ENCODE measurements around the gene MAP3K13.
"Not testable (repeated sequence)": the region's sequence is repeated elsewhere in the genome, so short reads cannot be mapped to it uniquely, and the experiment has no call there.

MAP3K13 gene

DNA sequence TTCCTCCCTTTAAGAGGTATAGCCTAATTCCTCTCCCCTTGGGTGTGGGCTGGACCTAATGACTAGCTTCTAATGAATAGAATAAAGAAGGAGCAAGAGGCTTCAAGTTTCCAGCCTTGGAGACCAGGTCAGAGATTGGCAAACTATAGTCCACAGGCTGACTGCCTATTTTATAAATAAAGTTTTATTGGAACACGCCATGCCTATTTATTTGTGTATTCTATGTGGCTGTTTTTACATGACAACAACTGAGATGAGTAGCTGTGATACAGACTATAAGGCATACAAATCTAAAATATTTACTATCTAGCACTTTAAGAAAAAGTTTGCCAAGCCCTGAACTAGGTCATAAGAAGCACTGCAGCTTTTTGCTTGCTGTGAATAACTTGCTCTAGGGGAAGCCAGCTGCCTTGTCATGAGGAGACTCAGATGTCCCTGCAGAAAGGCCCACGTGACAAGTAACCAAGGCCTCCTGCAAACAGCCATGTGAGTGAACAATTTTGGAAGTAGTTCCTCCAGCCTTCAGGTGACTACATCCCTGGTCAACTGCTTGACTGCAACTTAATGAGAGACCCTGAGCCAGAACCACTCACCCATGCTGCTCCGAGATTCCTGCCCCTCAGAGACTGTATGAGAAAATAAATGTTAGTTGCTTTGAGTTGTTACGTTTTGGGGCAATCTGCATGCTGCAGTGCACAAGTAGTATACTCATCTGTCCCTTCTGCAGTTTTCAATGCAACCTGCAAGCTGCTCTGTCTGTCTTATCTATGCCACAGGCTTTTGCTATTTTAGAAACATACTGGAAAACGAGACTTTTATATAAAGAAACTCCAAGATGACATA lies 21.1 kb upstream of the MAP3K13 start:
- no peak for DNase-seq (ENCODE audit: low read depth, low spot score)

DNA sequence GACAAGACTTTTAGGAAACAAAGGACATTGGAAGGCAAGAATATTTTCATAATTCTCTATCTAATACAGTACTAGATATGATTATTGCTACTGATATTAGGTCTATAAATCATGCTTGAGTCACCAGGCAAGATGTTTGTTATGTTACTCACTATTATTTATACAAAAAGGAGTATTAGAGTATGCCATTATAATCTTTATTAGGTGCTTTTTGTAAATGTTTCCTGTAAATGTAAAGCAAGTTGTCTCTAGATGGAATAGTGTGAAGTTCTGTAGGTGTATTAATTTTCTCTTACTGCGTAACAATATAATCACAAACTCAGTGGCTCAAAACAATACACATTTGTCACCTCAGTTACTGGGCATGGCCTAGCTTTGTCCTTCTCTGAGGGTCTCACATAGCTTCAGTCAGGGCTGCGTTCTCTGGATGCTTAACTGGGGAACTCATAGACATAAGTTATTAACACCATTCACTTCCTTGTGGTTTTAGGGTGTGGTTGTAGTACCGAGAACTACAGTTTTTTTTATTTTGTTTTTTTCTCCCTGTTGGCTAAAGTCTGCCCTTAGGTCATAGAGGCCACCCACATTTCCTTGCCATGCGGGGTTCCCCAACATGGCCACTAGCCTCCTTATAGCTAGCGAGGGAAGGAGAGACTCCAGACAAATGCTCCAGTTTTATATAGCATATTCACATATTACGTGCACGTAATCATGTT lies 20.3 kb upstream of the MAP3K13 start:
- no peak for DNase-seq (ENCODE audit: low read depth, low spot score)

DNA sequence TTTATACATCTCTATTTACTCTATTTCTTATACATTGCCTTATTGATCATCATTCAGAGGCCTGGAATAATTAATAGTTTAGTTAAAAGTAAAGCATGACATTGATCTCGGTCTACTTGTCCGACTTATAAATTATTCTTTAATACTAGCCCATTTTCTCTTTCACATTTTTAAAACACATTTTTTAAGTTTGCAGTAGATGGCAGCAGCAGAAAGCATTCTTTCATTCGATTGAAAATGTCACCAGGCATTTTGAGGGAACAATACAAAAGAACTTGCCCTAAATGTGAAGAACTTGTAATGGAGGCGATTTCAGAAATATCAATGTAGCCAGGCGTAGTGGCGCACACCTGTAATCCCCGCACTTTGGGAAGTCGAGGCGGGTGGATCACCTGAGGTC lies 15.5 kb upstream of the MAP3K13 start:
- no peak for DNase-seq (ENCODE audit: low read depth, low spot score)

- no peak for DNase-seq (ENCODE audit: low read depth, low spot score)
Measured at GRCh38 chr3:185350841-185351240, 12.1 kb upstream of the MAP3K13 start.

- DNase-seq (ENCODE audit: low read depth, low spot score) = no peak
Measured at GRCh38 chr3:185351396-185351795, 11.5 kb upstream of the MAP3K13 start.

- no peak for DNase-seq (ENCODE audit: low read depth, low spot score)
Measured at GRCh38 chr3:185353225-185353624, 9.7 kb upstream of the MAP3K13 start.

DNA sequence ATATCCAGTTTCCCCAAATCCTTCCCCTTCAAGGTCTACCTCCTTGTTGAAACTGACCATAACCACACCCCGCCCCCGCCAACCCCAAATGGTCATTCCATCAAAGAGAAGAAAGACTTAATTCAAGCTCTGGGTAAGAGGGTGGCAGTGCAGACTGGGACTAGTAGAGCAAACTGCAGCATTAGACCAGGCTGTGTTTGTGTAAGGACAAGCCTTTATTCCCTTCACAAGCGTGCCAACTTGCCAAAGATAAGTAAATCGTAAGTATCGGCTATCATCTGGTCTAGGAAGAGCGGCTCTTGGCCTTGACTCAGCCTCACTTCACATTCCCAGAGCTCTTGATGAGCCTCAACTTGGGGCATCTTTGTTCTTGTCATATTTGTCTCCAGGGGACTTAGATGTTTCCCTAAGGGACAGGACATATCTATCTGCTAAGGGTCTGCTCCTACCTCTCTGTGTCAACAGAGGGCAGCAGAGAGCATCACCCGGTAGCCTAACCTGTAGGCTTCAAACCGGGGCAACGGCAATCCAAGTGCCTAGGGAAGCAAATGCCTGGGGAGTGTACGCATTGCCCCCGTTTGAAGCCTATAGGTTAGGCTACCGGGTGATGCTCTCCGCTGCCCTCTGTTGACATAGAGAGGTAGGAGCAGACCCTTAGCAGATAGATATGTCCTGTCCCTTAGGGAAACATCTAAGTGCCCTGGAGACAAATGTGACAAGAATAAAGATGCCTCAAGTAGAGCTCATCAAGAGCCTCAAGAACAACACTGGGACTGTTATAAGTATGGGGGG lies 8.9 kb upstream of the MAP3K13 start:
- no peak for DNase-seq (ENCODE audit: low read depth, low spot score)

DNA sequence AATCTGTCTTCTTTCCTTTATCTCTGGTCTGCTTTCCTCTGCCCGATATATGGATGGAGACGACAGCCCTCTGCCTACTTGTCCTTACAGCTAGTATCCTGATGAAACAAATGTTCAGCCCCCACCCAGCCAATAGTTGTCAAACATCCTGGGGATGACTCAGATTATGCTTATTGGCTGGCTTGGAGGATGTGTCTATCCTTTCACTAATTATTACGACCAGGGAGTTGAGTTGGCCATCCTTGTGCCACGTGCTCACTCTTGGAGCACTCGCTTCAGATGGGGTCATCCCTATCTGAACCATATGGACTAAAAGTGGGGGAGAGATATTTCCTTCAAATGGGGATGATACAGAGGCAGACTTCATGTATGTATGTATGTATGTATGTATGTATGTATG lies 6.4 kb upstream of the MAP3K13 start:
- no peak for DNase-seq (ENCODE audit: low read depth, low spot score)

- DNase-seq (ENCODE audit: low read depth, low spot score) = no peak
Measured at GRCh38 chr3:185361920-185362319, 1.0 kb upstream of the MAP3K13 start.

DNA sequence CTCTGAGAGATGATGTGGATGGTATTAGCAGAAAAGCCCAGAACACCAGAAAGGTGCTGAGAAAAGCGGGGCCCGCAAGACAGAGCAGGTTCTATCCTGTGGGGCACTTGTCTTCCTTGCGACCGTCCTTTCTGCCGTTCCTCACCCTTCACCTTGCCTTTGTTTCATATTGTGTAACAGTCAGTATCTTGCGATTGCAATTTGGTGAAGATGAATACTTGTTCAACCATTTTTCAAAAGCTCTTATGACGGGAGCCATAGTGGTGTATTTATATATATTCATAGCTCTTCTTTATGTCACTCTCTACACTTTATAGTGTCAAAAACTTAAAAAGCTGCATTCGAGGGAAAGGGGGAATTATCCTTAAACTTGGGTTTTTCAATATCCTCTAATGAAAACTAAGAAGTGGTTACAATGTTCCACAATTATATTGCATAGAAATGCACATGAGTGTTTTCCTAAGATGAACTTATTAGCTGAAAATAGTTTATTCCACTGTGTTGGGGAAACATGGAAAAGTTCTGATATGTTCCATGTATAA lies 797 bp downstream of the MAP3K13 start:
- no peak for DNase-seq (ENCODE audit: low read depth, low spot score)

- no peak for DNase-seq (ENCODE audit: low read depth, low spot score)
Measured at GRCh38 chr3:185365291-185366073, 2.5 kb downstream of the MAP3K13 start.

DNA sequence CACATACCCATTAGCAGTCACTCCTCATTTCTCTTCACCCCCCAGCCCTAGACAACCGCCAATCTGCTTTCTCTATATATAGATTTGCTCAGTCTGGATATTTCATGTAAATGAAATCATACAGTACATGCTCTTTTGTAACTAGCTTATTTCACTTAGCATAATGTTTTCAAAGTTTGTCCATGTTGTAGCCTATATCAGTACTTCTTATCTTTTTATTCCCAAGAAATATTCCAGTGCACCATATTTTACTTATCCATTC lies 3.1 kb downstream of the MAP3K13 start:
- DNase-seq (ENCODE audit: low read depth, low spot score) = no peak

GRCh38 chr3:185366913-185367312 lies 4.0 kb downstream of the MAP3K13 start:
- DNase-seq (ENCODE audit: low read depth, low spot score) = no peak

- not testable (repeated sequence) for DNase-seq (ENCODE audit: low read depth, low spot score)
Measured at GRCh38 chr3:185370349-185370748, 7.4 kb downstream of the MAP3K13 start.

GRCh38 chr3:185371306-185372074 lies 8.6 kb downstream of the MAP3K13 start:
- DNase-seq (ENCODE audit: low read depth, low spot score) = no peak

DNA sequence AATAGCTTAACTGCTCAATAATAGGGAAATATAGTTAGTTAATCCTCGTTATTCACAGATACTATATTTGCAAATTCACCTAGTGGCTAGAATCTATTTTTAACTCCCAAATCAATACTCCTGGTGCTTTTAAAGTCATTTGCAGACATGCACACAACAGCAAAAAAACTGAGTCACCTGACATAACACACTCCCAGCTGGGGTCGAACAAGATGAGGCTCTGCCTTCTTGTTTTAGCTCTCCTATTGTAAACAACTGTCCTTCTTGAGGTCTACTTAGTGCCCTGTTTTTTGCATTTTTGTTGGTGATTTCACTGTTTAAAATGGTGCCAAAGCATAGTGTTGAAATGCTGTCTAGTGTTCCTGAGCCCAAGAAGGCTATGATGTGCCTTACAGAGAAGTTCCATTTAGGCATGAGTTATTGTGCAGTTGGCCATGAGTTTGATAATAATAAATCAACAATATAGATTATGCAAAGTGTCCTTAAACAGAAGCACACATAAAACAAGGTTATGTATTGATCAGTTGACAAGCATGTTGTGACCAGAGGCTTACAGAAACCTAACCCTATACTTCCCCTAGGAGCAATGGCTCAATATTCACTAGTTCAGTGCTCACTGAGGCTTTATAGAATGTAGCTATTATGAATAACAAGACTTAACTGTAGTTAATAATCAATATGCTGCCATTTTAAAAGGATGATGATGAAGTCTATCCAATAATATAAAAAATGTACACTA lies 18.6 kb downstream of the MAP3K13 start:
- no peak for DNase-seq (ENCODE audit: low read depth, low spot score)

DNA sequence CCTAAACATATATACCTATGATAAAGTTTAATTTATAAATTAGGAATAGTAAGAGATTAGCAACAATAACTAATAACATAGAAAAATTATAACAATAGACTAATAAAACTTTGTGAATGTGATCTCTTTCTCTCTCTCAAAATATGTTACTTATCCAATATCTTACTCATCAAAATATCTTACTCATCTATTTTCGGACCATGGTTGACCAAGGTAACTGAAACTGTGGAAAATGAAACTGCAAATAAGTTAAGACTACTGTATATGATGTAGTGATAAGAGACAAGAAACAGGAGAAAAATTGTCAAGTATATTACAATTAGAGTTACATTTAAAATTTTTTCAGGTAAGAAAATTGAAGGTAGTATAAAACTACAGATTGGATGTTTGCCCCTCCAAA lies 19.2 kb downstream of the MAP3K13 start:
- no peak for DNase-seq (ENCODE audit: low read depth, low spot score)

- DNase-seq (ENCODE audit: low read depth, low spot score) = not testable (repeated sequence)
Measured at GRCh38 chr3:185386515-185386914, 23.6 kb downstream of the MAP3K13 start.

GRCh38 chr3:185387646-185388045 lies 24.7 kb downstream of the MAP3K13 start:
- no peak for DNase-seq (ENCODE audit: low read depth, low spot score)

DNA sequence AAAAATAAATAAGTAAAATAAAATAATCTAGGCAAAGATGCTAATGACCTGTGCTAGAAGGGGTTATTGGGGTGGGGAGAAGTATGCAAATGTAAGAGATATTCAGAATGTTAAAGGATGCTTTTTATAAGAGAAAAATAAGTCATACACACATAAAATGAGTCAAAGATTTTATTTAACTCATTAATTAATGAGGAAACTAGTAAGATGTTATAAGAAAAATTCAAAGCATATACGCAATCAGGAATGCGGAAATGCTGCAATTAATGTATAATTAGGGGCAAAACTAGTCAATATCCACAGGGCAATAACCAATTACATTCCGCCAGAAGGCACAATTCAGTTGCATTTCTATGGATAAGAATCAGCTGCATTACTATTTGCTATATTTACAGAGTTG lies 30.1 kb downstream of the MAP3K13 start:
- DNase-seq (ENCODE audit: low read depth, low spot score) = no peak

All from brain pericyte (primary cell).